NOMO-1 (cell line): Measurements from ENCODE around the gene ITGB3.
"Not testable (repeated sequence)": the region's sequence is repeated elsewhere in the genome, so short reads cannot be mapped to it uniquely, and the experiment has no call there.

ENCODE experiments used
- DNase-seq, 2 experiments: peaks; one replicate each; lab custom pipeline; 2025; ENCODE audit not compliant: unreplicated experiment in 2 of 2; lab: John Stamatoyannopoulos, UW

ITGB3 gene

GRCh38 chr17:47253541-47254402 is at the start of gene ITGB3:
Gene ITGB3, plus strand, starts transcription at chr17:47253827. Its CDS starts 35 bp downstream, at chr17:47253862.
- peak; percentile 41 to 84 for DNase-seq

DNA sequence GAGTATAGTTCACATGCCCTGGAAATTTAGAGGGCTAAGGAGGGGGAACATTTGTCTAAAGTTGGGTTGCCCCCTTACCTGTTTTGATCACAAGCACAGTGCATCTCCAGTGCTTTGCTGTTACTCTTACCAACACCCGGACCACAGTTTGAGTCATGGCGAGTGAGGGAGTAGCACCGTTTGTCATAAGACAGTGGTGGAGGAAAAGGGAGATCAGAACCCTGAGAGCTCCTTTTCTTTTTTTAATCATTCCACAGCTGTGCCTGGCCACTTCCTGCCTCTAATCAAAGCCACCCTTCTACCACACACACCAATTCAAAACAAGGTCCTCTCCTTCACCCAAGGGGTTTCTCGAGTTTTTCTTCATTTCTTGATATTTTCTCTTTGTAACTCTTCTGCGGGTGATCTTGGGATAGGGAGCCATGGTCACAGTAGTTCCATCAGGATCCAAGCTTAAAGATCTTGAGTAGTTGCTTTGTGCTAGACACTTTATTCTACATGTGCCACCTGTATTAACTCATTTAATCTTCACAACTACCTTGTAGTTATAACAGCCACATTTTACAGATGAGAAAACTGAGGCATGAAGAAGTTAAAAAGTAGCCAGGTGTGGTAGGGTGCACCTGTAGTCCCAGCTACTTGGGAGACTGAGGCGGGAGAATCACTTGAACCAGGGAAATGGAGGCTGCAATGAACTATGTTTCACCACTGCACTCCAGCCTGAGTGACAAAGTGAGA is 49.5 kb upstream of the ITGB3 start:
- DNase-seq, result no peak

DNA sequence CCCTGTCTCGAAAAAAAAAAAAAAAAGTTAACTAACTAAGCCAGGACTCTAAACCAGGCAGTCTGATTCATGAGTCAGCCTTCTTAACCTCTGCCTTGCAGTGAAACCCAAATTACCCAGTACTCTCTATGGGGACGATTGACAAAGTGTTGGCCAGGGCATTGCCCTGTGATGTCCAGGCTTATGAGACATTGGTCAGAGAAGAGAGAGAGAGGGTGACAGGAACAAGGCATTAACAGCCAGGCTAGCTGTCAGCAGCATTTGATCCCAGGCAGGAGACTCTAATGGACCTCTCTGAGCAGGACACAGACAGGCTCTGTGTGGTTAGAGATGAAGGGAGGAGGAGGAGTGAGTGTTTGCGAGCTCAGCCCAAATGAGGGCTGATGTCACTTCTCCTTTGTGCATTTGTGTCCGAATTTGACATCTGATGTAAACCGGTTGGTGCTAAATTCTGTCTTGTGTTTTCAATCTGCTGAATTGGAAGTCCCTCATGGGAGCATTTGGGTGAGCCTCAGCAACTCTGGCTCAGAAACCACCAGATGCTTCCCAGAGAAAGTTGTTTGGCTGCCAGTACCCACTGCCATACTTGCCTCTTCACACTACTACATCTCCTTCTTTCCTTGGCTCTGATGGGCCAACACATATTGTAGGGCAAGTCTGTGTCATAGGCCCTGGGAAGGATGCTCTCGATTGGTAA is 48.8 kb upstream of the ITGB3 start:
- DNase-seq, result no peak

DNA sequence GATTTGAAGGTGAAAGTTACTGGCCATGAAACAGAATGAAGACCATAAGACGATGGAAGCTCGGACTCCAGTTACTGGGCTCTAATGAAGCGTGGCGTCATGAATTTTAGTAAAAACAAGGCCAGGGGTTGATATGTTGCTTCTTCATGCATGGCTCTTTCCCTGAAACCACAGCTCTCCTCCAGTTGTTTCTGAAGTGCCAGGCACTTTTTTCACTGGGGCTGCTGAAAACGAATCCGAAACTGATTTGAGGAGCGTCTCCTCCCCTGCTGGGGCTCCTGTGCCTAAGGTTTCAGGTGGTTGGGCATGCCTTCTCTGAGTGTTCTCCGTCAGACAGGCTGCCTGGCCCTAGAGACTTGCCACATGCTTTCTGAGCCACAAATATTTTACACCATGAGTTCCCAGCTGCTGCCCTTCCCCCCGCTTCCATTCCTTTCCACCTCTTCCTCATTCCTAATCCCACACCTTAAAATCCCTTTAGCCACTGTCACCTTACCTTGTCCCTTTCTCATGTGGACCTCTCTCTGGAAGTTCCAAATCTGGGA is 48.1 kb upstream of the ITGB3 start:
- DNase-seq, result no peak

DNA sequence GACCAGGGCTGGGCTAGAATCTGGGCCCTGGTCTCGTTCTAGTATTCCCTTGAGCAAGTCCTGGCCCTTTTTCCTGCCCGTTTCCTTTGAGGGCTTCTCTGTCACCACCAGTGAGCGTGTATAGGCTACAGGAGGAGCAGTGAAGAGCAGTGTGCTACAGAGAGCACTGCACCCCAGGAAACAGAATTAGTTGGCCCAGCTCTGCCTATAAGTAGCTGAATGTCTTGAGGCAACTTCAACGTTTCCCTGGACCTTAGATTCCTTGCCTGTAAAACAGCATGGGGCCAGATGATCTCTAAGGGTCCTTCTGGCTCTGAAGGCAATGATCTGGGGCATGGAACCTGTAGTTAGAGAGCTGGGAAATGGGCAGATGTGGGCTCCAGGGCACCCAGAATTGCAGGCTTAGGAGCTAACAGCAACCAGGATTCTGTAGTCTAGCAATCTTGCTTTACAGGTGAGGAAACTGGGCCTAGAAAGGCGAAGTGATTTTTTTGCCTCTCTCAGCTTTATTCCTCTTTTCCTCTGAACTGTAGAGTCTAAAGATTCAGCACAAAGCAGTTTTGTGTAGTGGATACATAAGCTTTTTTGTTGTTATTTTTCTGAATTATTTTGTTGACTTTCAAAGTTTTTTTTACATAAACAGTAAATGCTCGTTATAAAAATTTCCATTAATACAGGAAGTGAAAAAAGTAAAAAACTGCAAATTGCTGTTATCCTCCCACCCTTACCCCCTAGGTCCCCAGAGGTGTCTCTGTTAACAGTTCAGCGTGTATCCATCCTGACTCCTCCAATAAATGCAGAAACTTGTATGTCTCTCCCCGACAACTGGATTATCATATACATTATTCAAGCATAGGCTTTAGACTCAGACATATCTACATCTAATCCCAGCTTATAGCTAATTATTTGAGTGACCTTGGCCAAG is 46.2 kb upstream of the ITGB3 start:
- no peak for DNase-seq

DNA sequence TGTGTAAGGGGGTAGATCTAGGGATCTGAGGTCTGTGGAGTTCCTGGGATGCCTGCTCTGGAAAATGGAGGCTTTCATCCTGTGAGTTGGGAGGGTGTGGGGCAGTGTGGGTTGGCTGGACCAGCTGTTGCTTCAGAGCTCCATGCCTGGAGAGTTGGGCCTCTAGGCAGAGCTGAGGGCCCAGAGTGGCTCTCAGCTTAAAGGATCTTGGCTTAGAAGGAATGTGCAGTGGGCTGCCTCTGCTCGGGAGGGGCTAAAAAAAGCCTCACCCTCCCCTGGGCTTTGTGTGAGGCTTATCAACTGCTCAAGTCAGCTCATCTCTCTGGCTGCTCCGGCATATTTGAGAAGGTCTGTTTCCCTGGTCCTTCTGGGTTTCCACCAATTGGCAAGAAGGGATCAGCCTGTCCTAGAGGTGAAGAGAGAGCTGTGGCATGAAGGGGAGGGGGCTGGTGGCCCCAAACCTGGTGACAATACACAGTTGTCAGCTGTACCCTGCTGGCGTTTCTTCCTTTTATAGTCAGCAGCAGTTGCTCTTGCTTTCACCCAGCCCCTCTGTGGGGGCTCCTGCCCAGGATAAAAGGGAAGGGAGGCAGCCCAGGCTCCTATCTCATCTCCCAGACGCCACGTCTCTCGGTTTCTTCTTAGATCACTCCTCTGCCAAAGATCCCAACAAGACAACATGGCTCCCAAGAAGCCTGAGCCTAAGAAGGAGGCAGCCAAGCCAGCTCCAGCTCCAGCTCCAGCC is 44.7 kb upstream of the ITGB3 start, which contains the start of gene MYL4:
Gene MYL4 (plus strand): TSS at position 605 of the 745 bp plus-strand sequence. CDS start 75 bp downstream, at position 680.
- no peak for DNase-seq

GRCh38 chr17:47209499-47209898 is 44.1 kb upstream of the ITGB3 start:
- no peak for DNase-seq

DNA sequence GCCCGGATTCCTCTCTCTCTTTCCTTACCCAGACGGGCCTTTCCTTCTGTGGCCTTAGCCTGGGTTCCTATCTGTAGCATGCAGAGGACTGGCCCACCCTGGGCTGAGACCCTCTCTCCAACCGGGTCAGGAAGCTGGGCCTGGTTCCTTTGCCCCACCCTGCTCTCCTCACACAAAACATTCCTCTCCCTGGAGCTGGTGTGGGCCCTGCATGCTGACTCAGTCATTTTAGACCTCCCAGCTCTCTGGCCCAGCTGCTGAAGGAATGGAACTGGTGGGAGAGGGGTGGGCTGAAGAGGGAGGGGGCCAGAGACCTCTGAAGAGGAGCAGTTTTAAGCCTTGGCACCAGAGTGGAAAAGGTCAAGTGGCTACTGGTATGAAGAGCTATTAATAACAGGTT is 43.5 kb upstream of the ITGB3 start:
- no peak for DNase-seq

- no peak for DNase-seq
Measured at GRCh38 chr17:47210779-47211178, 42.8 kb upstream of the ITGB3 start.

GRCh38 chr17:47212458-47212857 is 41.2 kb upstream of the ITGB3 start:
- DNase-seq, result no peak

GRCh38 chr17:47213540-47213939 is 40.1 kb upstream of the ITGB3 start:
- DNase-seq, result no peak

DNA sequence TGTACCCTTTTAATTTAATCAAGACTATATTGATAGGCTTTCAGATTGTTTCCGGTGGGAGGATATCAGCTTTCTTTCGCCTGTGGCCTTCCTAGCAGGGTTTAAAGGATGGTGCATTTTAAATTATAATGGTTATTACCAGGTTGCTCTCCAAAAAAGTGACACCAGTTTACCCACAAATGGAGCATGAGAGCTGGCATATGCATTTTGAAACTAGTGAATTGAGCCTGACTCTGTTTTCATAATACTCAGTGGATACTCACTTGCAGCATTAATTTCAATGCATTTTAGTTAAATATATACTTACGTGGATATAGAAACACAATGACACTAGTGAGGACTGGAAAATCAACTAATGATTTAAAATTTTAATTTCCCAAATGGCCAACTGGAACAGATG is 38.7 kb upstream of the ITGB3 start:
- no peak for DNase-seq

DNA sequence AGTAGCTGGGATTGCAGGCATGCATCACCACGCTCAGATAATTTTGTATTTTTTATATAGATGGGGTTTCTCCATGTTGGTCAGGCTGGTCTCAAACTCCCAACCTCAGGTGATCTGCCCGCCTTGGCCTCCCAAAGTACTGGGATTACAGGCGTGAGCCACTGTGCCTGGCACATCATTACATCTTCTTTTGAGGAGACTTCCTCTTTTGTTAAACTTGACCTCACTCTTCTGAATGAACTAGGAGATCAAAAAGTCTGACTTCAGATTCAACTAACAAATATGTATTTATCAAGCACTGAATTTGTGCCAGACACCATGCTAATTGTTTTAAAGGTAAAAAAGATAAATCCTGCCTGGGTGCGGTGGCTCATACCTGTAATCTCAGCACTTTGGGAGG is 36.8 kb upstream of the ITGB3 start:
- not testable (repeated sequence) for DNase-seq

- DNase-seq, result not testable (repeated sequence)
Measured at GRCh38 chr17:47217279-47217678, 36.3 kb upstream of the ITGB3 start.

GRCh38 chr17:47218896-47219430 is 34.7 kb upstream of the ITGB3 start:
- DNase-seq, result no peak

GRCh38 chr17:47219621-47220475 is 33.8 kb upstream of the ITGB3 start:
- no peak for DNase-seq

DNA sequence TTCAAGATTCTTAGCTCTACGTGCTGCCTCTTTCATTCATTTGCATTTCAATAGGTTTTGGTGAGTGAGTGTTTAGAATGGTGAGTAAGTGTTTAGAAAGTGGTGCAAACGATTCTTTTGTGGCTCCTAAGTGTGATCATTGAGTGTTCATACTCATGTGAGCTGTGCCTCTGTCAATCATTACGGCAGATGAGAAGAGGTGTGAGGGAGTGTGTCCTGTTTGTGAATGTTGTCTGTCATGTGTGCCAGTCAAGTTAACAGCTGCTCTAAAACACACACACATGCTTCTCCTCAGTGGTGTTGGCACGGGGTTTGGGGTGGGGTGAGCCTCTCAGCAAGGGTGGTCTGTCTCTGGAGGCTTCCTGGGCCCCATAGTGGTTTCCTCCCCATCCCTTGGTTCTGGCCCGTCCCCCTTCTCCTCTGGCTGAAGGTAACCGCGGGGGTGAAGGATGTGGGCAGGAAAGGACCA is 33.1 kb upstream of the ITGB3 start:
- DNase-seq, result no peak

DNA sequence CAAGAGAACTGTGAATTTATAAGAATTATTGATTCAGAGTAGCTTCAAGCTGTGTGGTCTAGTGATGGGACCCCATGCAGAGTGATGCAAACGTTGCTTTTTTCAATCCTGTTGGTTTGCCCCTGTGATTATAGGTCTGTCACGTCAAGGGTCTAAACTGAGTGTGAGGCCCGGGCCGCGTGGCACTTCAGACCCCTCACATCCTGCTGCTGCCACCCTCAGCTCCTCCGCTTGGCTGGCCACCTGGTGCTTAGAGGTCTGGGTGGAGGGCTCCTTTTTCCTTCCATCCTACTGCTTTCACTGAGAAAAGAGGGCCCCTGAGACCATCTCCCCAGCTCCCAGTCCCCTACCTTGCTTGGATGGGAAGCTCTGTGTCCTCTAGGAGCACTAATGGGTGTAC is 32.5 kb upstream of the ITGB3 start:
- no peak for DNase-seq
